Measurements from ENCODE around the gene RIPOR3.

The RIPOR3 gene

GRCh38 chr20:50597406-50597969 lies 93.9 kb downstream of the RIPOR3 start:
- Mint-ChIP-seq H3K27me3 (no peaks in the 10 kb centered on the region), H3K9me3 (ENCODE audit: low read depth) (no peaks in the 10 kb centered on the region), H3K36me3 (no peaks in the 10 kb centered on the region), H3K27ac (no peak overlapping the region), H3K4me3 (no peak overlapping the region), H3K4me1 (ENCODE audit: low read depth) (no peaks in the 10 kb centered on the region)

GRCh38 chr20:50596694-50597021 lies 94.7 kb downstream of the RIPOR3 start:
- Mint-ChIP-seq H3K27me3 (no peaks in the 10 kb centered on the region), H3K27ac (no peak overlapping the region), H3K4me3 (no peak overlapping the region), H3K4me1 (ENCODE audit: low read depth) (no peaks in the 10 kb centered on the region), H3K36me3 (no peaks in the 10 kb centered on the region), H3K9me3 (ENCODE audit: low read depth) (no peaks in the 10 kb centered on the region)

- H3K27ac Mint-ChIP-seq, result no peak overlapping the region
- no peaks in the 10 kb centered on the region for H3K9me3 Mint-ChIP-seq (ENCODE audit: low read depth)
- no peaks in the 10 kb centered on the region for H3K36me3 Mint-ChIP-seq
- no peaks in the 10 kb centered on the region for H3K27me3 Mint-ChIP-seq
- H3K4me3 Mint-ChIP-seq, result no peak overlapping the region
- H3K4me1 Mint-ChIP-seq (ENCODE audit: low read depth), result no peaks in the 10 kb centered on the region
These were observed 95.2 kb downstream of the RIPOR3 start for GRCh38 chr20:50595988-50596693.

GRCh38 chr20:50595433-50595895 lies 95.9 kb downstream of the RIPOR3 start:
- Mint-ChIP-seq H3K27ac (no peak overlapping the region), H3K36me3 (no peaks in the 10 kb centered on the region), H3K4me3 (no peak overlapping the region), H3K9me3 (ENCODE audit: low read depth) (no peaks in the 10 kb centered on the region), H3K4me1 (ENCODE audit: low read depth) (no peaks in the 10 kb centered on the region), H3K27me3 (no peaks in the 10 kb centered on the region)

GRCh38 chr20:50594591-50595432 lies 96.5 kb downstream of the RIPOR3 start:
- Mint-ChIP-seq H3K4me1 (ENCODE audit: low read depth) (no peaks in the 10 kb centered on the region), H3K9me3 (ENCODE audit: low read depth) (no peaks in the 10 kb centered on the region), H3K4me3 (no peak overlapping the region), H3K27ac (no peak overlapping the region), H3K27me3 (no peaks in the 10 kb centered on the region), H3K36me3 (no peaks in the 10 kb centered on the region)

GRCh38 chr20:50594231-50594590 lies 97.1 kb downstream of the RIPOR3 start:
- Mint-ChIP-seq H3K9me3 (ENCODE audit: low read depth) (no peaks in the 10 kb centered on the region), H3K4me1 (ENCODE audit: low read depth) (no peaks in the 10 kb centered on the region), H3K4me3 (no peak overlapping the region), H3K27me3 (no peaks in the 10 kb centered on the region), H3K27ac (no peak overlapping the region), H3K36me3 (no peaks in the 10 kb centered on the region)

GRCh38 chr20:50593005-50593335 lies 98.4 kb downstream of the RIPOR3 start:
- no peaks in the 10 kb centered on the region for H3K27me3 Mint-ChIP-seq
- H3K9me3 Mint-ChIP-seq (ENCODE audit: low read depth), result no peaks in the 10 kb centered on the region
- no peaks in the 10 kb centered on the region for H3K36me3 Mint-ChIP-seq
- H3K4me3 Mint-ChIP-seq, result no peak overlapping the region
- H3K27ac Mint-ChIP-seq, result no peak overlapping the region
- peaks cover 4% of the 10 kb centered on the region for H3K4me1 Mint-ChIP-seq (ENCODE audit: low read depth)

GRCh38 chr20:50592282-50593004 lies 98.9 kb downstream of the RIPOR3 start:
- H3K4me3 Mint-ChIP-seq, result no peak overlapping the region
- no peaks in the 10 kb centered on the region for H3K36me3 Mint-ChIP-seq
- H3K9me3 Mint-ChIP-seq (ENCODE audit: low read depth), result no peaks in the 10 kb centered on the region
- H3K4me1 Mint-ChIP-seq (ENCODE audit: low read depth), result peaks cover 4% of the 10 kb centered on the region
- H3K27me3 Mint-ChIP-seq, result no peaks in the 10 kb centered on the region
- H3K27ac Mint-ChIP-seq, result no peak overlapping the region

GRCh38 chr20:50591233-50591852 lies 100.0 kb downstream of the RIPOR3 start:
- no peaks in the 10 kb centered on the region for H3K27me3 Mint-ChIP-seq
- no peaks in the 10 kb centered on the region for H3K36me3 Mint-ChIP-seq
- H3K4me1 Mint-ChIP-seq (ENCODE audit: low read depth), result peaks cover 4% of the 10 kb centered on the region
- no peak overlapping the region for H3K4me3 Mint-ChIP-seq
- H3K9me3 Mint-ChIP-seq (ENCODE audit: low read depth), result no peaks in the 10 kb centered on the region
- H3K27ac Mint-ChIP-seq, result peak overlapping the region; percentile 54

GRCh38 chr20:50590348-50590664 lies 101.0 kb downstream of the RIPOR3 start:
- H3K9me3 Mint-ChIP-seq (ENCODE audit: low read depth), result no peaks in the 10 kb centered on the region
- no peak overlapping the region for H3K4me3 Mint-ChIP-seq
- no peak overlapping the region for H3K27ac Mint-ChIP-seq
- H3K4me1 Mint-ChIP-seq (ENCODE audit: low read depth), result peaks cover 4% of the 10 kb centered on the region
- H3K27me3 Mint-ChIP-seq, result no peaks in the 10 kb centered on the region
- H3K36me3 Mint-ChIP-seq, result no peaks in the 10 kb centered on the region

- Mint-ChIP-seq H3K36me3 (no peaks in the 10 kb centered on the region), H3K4me1 (ENCODE audit: low read depth) (peaks cover 4% of the 10 kb centered on the region), H3K27me3 (no peaks in the 10 kb centered on the region), H3K4me3 (no peak overlapping the region), H3K9me3 (ENCODE audit: low read depth) (no peaks in the 10 kb centered on the region), H3K27ac (no peak overlapping the region)
These were observed 101.6 kb downstream of the RIPOR3 start for GRCh38 chr20:50589548-50590347.

GRCh38 chr20:50588034-50588736 lies 103.2 kb downstream of the RIPOR3 start:
- no peaks in the 10 kb centered on the region for H3K27me3 Mint-ChIP-seq
- no peaks in the 10 kb centered on the region for H3K36me3 Mint-ChIP-seq
- peak overlapping the region; percentile 16 for H3K27ac Mint-ChIP-seq
- H3K4me3 Mint-ChIP-seq, result no peak overlapping the region
- no peaks in the 10 kb centered on the region for H3K9me3 Mint-ChIP-seq (ENCODE audit: low read depth)
- H3K4me1 Mint-ChIP-seq (ENCODE audit: low read depth), result peaks cover 4% of the 10 kb centered on the region

- H3K4me1 Mint-ChIP-seq (ENCODE audit: low read depth), result peaks cover 4% of the 10 kb centered on the region
- H3K27ac Mint-ChIP-seq, result no peak overlapping the region
- no peak overlapping the region for H3K4me3 Mint-ChIP-seq
- no peaks in the 10 kb centered on the region for H3K36me3 Mint-ChIP-seq
- H3K27me3 Mint-ChIP-seq, result no peaks in the 10 kb centered on the region
- H3K9me3 Mint-ChIP-seq (ENCODE audit: low read depth), result no peaks in the 10 kb centered on the region
These were observed 103.9 kb downstream of the RIPOR3 start for GRCh38 chr20:50587291-50587961.
